GM21526 (cell line): Measurements from ENCODE around the gene MUC5AC.
"Not testable (repeated sequence)": the region's sequence is repeated elsewhere in the genome, so short reads cannot be mapped to it uniquely, and the experiment has no call there.

Experiments used
- ATAC-seq: cut with Tn5 transposase; IDR thresholded peaks from one replicate; pipeline ENCODE4 v1.9.1; 2021; ENCODE audit warnings: moderate library complexity; ENCODE audit not compliant: unreplicated experiment, low FRiP score

Gene MUC5AC

GRCh38 chr11:1147792-1148191 lies 10.0 kb upstream of the MUC5AC start:
- ATAC-seq: no peak

- no peak for ATAC-seq
Observed at GRCh38 chr11:1148752-1149180, 9.0 kb upstream of the MUC5AC start.

- ATAC-seq: no peak
Observed at GRCh38 chr11:1149545-1149944, 8.2 kb upstream of the MUC5AC start.

- no peak for ATAC-seq
Observed at GRCh38 chr11:1150116-1150515, 7.6 kb upstream of the MUC5AC start.

GRCh38 chr11:1150769-1151365 lies 6.9 kb upstream of the MUC5AC start:
- ATAC-seq: no peak

GRCh38 chr11:1151366-1152315 lies 6.1 kb upstream of the MUC5AC start:
- ATAC-seq: no peak

- ATAC-seq: no peak
Observed at GRCh38 chr11:1152316-1153104, 5.2 kb upstream of the MUC5AC start.

GRCh38 chr11:1153105-1153950 lies 4.4 kb upstream of the MUC5AC start:
- no peak for ATAC-seq

- ATAC-seq: no peak
Observed at GRCh38 chr11:1153951-1154493, 3.7 kb upstream of the MUC5AC start.

- ATAC-seq: not testable (repeated sequence)
Observed at GRCh38 chr11:1154656-1155055, 3.1 kb upstream of the MUC5AC start.

- no peak for ATAC-seq
Observed at GRCh38 chr11:1155274-1155693, 2.5 kb upstream of the MUC5AC start.

GRCh38 chr11:1156506-1157340 lies 1.0 kb upstream of the MUC5AC start:
- no peak for ATAC-seq

- no peak for ATAC-seq
Observed at GRCh38 chr11:1157341-1157644, 460 bp upstream of the MUC5AC start.

- no peak for ATAC-seq
Observed at GRCh38 chr11:1158681-1159487, 1.1 kb downstream of the MUC5AC start.

GRCh38 chr11:1159488-1160220 lies 1.9 kb downstream of the MUC5AC start:
- not testable (repeated sequence) for ATAC-seq

GRCh38 chr11:1160231-1161101 lies 2.7 kb downstream of the MUC5AC start:
- no peak for ATAC-seq
